ENCODE data around the gene TMEM255B.

Gene TMEM255B

DNA sequence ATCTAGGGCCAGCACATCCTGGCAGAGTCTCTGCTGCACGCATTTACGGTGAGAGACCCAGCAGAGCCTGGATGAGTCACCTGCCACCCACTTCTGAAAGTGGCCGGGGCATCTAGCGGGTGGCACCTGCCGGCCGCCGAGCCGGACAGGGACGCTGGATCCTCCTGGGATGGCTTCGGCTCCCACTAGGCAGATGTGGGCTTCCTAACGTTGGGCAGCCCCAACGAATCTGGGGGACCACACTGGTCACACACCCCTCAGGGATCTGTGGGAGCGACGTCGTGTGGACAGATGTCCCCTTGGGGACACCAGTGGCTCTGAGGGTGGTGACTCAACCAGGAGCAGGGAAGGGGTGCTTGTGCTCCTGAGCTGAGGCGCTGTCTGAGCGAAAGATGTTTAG is 32.2 kb downstream of the TMEM255B start:
- no peak overlapping the region for H3K4me3 ChIP-seq (ENCODE audit: low read depth, low read length)
- no peak for TF ChIP-seq CTCF (IDR thresholded peaks at IDR 0.05; ENCODE audit: low read depth, low read length)
- no peak for TF ChIP-seq MYC (IDR thresholded peaks at IDR 0.05; ENCODE audit: low read depth, low read length)
- no peak for TF ChIP-seq POLR2A (IDR thresholded peaks at IDR 0.05; ENCODE audit: extremely low read depth, insufficient read length)
- TF ChIP-seq, protein P1, sequence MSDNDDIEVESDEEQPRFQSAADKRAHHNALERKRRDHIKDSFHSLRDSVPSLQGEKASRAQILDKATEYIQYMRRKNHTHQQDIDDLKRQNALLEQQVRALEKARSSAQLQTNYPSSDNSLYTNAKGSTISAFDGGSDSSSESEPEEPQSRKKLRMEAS (IDR thresholded peaks at IDR 0.05; ENCODE audit: low read depth, low read length) = no peak
- DNase-seq (ENCODE audit: low read depth) = no peak

DNA sequence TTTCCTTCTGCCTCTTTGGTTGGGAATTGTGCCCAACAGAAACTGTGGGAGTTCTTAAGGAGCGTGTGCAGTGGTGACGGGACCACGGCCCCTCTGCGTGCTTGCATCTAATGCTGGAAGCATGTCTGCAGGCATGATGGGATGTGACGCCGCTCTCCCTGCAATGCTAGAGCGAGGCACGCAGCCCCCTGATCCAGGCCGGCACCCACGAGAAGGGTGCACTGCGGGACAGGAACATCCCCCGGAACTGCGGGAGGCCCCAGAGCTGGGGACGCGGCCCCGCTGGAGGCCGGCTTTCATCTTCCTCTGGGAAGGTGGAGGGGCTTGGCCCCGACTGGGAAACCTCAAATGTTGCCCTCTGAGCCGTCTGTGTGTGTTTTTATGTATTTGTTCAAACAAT is 32.7 kb downstream of the TMEM255B start:
- TF ChIP-seq CTCF (IDR thresholded peaks at IDR 0.05; ENCODE audit: low read depth, low read length) (no peak), POLR2A (IDR thresholded peaks at IDR 0.05; ENCODE audit: extremely low read depth, insufficient read length) (no peak), MYC (IDR thresholded peaks at IDR 0.05; ENCODE audit: low read depth, low read length) (no peak)
- TF ChIP-seq, protein P1 (IDR thresholded peaks at IDR 0.05; ENCODE audit: low read depth, low read length) = no peak
- H3K4me3 ChIP-seq (ENCODE audit: low read depth, low read length) = no peak overlapping the region
- DNase-seq (ENCODE audit: low read depth) = no peak

- TF ChIP-seq POLR2A (IDR thresholded peaks at IDR 0.05; ENCODE audit: extremely low read depth, insufficient read length) (no peak), MYC (IDR thresholded peaks at IDR 0.05; ENCODE audit: low read depth, low read length) (no peak), CTCF (IDR thresholded peaks at IDR 0.05; ENCODE audit: low read depth, low read length) (no peak)
- TF ChIP-seq, protein P1 (IDR thresholded peaks at IDR 0.05; ENCODE audit: low read depth, low read length) = no peak
- H3K4me3 ChIP-seq (ENCODE audit: low read depth, low read length) = no peak overlapping the region
- no peak for DNase-seq (ENCODE audit: low read depth)
Observed at GRCh38 chr13:113792236-113792770, 33.3 kb downstream of the TMEM255B start.

DNA sequence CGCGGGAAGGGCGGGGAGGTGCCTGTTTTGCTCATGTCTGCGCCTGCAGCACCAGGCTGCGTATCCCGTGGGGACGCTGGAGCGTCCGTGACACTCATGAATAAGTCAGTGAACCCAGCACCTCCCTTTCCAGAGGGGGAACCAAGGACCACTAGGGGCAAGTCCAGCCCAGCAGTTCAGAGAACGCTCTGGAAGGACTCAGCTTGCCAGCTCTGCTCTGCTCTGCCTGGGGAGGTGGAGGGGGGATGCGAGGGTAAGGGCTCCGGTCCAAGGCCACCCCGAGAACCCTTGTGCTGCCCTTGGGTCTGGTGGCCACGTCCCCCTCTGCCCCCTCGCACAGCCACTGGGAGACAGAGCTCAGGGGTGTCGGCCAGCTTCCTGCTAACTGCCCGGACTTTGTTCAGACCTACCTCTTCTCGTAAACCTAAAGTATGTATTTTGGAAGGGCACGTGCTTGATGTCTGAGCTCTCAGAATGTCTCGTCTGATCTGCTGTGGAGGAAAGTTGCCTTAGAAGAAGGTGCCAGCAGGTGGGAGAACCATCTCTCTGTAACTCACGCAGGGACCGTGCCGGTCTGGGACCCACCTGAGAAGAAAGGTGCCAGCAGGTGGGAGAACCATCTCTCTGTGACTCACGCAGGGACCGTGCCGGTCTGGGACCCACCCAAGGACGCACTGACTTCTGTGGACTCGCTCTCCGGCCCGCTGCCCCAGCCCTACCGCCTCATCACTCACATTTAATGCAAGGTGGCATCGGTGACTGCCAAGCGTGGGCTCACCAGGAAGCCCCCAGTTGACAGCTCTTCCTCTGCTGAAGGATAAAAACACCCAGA is 34.1 kb downstream of the TMEM255B start:
- TF ChIP-seq MYC (IDR thresholded peaks at IDR 0.05; ENCODE audit: low read depth, low read length) (no peak), POLR2A (IDR thresholded peaks at IDR 0.05; ENCODE audit: extremely low read depth, insufficient read length) (no peak), CTCF (IDR thresholded peaks at IDR 0.05; ENCODE audit: low read depth, low read length) (no peak)
- TF ChIP-seq, protein P1 (IDR thresholded peaks at IDR 0.05; ENCODE audit: low read depth, low read length) = no peak
- DNase-seq (ENCODE audit: low read depth) = no peak
- H3K4me3 ChIP-seq (ENCODE audit: low read depth, low read length) = no peak overlapping the region

- no peak overlapping the region for H3K4me3 ChIP-seq (ENCODE audit: low read depth, low read length)
- no peak for TF ChIP-seq POLR2A (IDR thresholded peaks at IDR 0.05; ENCODE audit: extremely low read depth, insufficient read length)
- no peak for TF ChIP-seq CTCF (IDR thresholded peaks at IDR 0.05; ENCODE audit: low read depth, low read length)
- no peak for TF ChIP-seq MYC (IDR thresholded peaks at IDR 0.05; ENCODE audit: low read depth, low read length)
- TF ChIP-seq, protein P1 (IDR thresholded peaks at IDR 0.05; ENCODE audit: low read depth, low read length) = no peak
- no peak for DNase-seq (ENCODE audit: low read depth)
Observed at GRCh38 chr13:113793718-113794085, 34.7 kb downstream of the TMEM255B start.

Data from NB4 (cell line).